GM18499 (cell line): ENCODE data around the gene ADARB2.
"Not testable (repeated sequence)": the region's sequence is repeated elsewhere in the genome, so short reads cannot be mapped to it uniquely, and the experiment has no call there.

ENCODE experiments used
- ATAC-seq: cut with Tn5 transposase; IDR thresholded peaks from one replicate; pipeline ENCODE4 v1.9.1; 2021; ENCODE audit warnings: moderate number of reproducible peaks; ENCODE audit not compliant: insufficient read depth, unreplicated experiment

Gene ADARB2

GRCh38 chr10:1553951-1554350, 183.4 kb downstream of the ADARB2 start:
- no peak for ATAC-seq

- no peak for ATAC-seq
These were observed 184.2 kb downstream of the ADARB2 start for GRCh38 chr10:1552881-1553670.

GRCh38 chr10:1552406-1552805, 184.9 kb downstream of the ADARB2 start:
- ATAC-seq = no peak

- no peak for ATAC-seq
These were observed 185.5 kb downstream of the ADARB2 start for GRCh38 chr10:1551636-1552338.

- no peak for ATAC-seq
These were observed 186.7 kb downstream of the ADARB2 start for GRCh38 chr10:1550616-1551015.

- no peak for ATAC-seq
These were observed 187.1 kb downstream of the ADARB2 start for GRCh38 chr10:1550291-1550595.

GRCh38 chr10:1549591-1550290, 187.6 kb downstream of the ADARB2 start:
- ATAC-seq = no peak

GRCh38 chr10:1548596-1548995, 188.7 kb downstream of the ADARB2 start:
- ATAC-seq = no peak

GRCh38 chr10:1548146-1548545, 189.2 kb downstream of the ADARB2 start:
- no peak for ATAC-seq

GRCh38 chr10:1546431-1547110, 190.8 kb downstream of the ADARB2 start:
- ATAC-seq = no peak

GRCh38 chr10:1545524-1545923, 191.8 kb downstream of the ADARB2 start:
- no peak for ATAC-seq

- no peak for ATAC-seq
These were observed 192.4 kb downstream of the ADARB2 start for GRCh38 chr10:1544929-1545328.

GRCh38 chr10:1544209-1544673, 193.1 kb downstream of the ADARB2 start:
- no peak for ATAC-seq

GRCh38 chr10:1543596-1543995, 193.7 kb downstream of the ADARB2 start:
- ATAC-seq = no peak

GRCh38 chr10:1542941-1543340, 194.4 kb downstream of the ADARB2 start:
- ATAC-seq = no peak

GRCh38 chr10:1540144-1540543, 197.2 kb downstream of the ADARB2 start:
- ATAC-seq = no peak

GRCh38 chr10:1539216-1539615, 198.1 kb downstream of the ADARB2 start:
- no peak for ATAC-seq

- ATAC-seq = no peak
These were observed 198.7 kb downstream of the ADARB2 start for GRCh38 chr10:1538531-1539061.

GRCh38 chr10:1538121-1538520, 199.2 kb downstream of the ADARB2 start:
- ATAC-seq = no peak

- not testable (repeated sequence) for ATAC-seq
These were observed 199.9 kb downstream of the ADARB2 start for GRCh38 chr10:1537449-1537848.
